Cerebellar nuclear complex (tissue), 1 donor: ENCODE measurements around the gene OR10H5.
"Not testable (repeated sequence)": the region's sequence is repeated elsewhere in the genome, so short reads cannot be mapped to it uniquely, and the experiment has no call there.

ENCODE experiments used
- DNase-seq, 2 experiments: peaks; one replicate each; lab custom pipeline; 2025; lab: John Stamatoyannopoulos, UW

OR10H5 gene

DNA sequence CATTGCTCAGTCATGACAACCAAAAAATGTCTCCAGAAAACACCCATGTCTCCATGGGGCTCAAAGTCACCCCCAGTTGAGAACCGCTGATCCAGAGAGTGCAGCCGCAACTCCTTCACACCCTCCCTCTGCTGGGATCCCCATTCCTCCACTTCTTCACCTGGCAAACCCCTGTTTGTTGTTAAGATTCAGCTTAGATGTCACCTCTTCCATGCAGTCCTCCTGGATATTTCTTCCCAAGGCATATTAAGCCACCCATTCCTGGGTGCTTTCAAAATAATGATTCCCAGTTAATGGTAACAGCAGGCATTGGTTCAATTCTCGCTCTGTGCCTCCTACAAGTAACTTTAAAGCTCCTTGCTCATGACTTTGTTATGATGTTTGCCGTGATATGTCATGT is 24.0 kb downstream of the OR10H5 start:
- no peak for DNase-seq

GRCh38 chr19:15812060-15812722 is 24.7 kb downstream of the OR10H5 start:
- DNase-seq: no peak

DNA sequence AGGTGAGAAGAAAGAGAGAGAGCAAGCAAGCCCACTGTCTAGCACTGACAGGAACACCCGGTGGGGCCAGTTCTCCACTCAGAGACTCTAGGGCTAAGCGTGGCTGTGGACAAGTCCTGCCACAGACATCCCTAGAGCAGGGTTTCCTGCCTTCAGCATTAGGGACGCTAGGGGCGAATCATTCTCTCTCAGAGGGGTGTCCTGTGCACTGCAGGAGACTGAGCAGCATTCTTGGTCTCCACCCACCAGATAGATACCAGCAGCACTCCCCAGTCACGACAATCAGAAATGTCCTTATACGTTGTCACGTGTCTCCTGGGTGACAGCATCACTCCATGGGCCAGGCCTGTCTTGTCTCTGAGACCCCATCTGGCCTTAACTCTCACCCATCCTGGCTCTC is 26.5 kb downstream of the OR10H5 start:
- DNase-seq: no peak

GRCh38 chr19:15815306-15815705 is 27.8 kb downstream of the OR10H5 start, which contains the start of gene OR10H1:
TSS of gene OR10H1 (minus strand) at chr19:15815664. CDS start at chr19:15808037, 7,627 bp downstream.
- no peak for DNase-seq

DNA sequence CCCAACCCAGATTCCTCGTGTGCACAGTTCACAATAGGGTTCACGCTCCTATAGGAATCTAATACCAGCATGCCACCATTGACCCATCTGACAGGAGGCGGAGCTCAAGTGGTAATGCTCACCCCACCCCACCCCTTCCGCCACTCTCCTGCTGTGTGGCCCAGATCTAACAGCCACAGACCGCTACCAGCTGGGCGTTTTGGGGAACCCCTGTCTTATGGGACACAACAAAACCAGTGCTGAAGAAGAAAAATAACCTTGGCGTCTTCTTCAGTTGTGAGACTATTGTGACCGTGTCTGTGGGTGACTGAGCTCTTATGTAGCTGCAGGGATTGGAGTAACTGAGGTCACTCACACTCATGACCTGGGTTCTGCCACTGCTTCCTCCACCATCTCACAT is 33.2 kb downstream of the OR10H5 start:
- no peak for DNase-seq

DNA sequence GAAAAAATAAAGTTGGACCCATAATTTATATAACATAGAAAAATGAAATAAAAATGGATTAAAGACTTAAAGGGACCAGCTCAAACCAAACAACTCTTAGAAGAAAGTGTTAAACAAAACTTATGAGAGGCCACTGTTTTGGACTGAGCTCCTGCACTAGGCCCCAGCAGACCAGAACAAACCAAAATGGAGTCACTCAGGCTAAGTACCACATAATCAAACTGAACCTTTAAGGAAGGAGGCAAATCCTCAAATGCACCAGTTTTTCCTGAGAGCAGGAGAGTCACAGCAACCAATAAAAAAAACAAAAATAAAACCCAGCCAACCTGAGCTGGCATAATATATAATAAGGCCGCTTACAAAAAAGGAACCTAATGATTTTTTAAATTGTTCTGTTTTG is 38.3 kb downstream of the OR10H5 start:
- no peak for DNase-seq

GRCh38 chr19:15828121-15828610 is 40.7 kb downstream of the OR10H5 start:
- DNase-seq: no peak

- not testable (repeated sequence) for DNase-seq
These were observed 41.3 kb downstream of the OR10H5 start for GRCh38 chr19:15828611-15829305.

DNA sequence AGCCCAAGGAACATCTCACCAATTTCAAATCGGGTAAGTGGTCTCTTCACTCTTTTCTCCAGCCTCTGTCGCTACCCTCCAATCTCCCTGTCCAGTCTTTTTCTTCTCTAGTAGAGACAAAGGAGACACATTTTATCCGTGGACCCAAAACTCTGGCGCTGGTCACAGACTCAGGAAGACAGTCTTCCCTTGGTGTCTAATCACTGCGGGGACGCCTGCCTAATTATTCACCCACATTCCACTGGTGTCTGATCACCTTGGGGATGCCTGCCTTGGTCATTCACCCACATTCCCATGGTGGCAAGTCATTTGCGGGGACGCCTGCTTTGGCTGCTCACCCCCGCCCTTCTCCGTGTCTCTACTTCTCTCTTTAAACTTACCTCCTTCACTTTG is 41.8 kb downstream of the OR10H5 start:
- no peak for DNase-seq

GRCh38 chr19:15829786-15830185 is 42.3 kb downstream of the OR10H5 start:
- DNase-seq: no peak

DNA sequence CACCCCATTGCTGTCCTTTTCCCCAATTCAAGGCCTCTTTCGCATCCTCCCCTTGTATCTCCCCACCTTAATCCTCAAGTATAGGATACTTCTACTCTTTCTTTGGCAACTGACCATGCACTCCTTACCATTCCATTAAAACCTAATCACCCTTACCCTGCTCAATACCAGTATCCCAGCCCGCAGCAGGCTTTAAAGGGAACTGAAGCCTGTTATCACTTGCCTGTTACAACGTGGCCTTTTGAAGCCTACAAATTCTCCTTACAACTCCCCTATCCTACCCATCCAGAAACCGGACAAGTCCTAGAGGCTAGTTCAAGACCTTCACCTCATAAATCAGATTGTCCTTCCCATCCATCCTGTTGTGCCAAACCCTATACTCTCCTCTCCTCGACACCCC is 44.2 kb downstream of the OR10H5 start:
- DNase-seq: no peak

DNA sequence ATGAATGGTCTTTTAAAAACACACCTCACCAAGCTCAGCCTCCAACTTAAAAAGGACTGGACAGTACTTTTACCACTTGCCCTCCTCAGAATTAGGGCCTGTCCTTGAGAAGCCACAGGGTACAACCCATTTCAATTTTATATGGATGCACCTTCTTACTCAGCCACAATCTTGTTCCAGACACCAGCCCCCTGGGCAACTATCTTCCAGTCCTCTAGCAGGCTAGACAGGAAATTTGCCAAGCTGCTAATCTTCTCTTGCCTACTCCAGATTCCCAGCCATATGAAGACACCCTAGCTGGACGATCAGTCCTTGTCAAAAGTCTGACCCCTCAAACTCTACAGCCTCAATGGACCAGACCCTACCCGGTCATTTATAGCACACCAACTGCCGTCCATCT is 46.8 kb downstream of the OR10H5 start:
- DNase-seq: not testable (repeated sequence)

DNA sequence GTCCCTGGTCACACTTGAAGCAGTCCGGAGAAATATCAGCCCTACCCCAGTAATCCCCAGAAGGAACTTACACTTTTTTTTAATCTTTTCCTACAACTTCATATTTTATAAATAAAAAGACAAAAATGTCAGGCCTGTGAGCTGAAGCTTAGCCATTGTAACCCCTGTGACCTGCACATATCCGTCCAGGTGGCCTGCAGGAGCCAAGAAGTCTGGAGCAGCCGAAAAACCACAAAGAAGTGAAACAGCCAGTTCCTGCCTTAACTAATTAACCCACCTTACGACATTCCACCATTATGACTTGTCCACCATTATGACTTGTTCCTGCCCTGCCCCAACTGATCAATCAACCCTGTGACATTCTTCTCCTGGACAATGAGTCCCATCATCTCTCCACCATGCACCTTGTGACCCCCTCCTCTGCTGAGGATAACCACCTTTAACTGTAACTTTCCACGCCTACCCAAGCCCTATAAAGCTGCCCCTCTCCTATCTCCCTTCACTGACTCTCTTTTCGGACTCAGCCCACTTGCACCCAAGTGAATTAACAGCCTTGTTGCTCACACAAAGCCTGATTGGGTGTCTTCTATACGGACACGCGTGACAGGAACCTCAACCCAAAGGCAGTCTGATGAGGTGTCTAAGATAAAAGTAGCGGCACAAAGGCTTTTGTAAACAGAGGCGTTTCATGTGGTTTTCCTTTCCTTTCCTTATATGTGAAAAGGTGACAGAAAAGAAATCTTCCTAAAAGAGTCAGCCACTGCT is 48.3 kb downstream of the OR10H5 start:
- DNase-seq: not testable (repeated sequence)

DNA sequence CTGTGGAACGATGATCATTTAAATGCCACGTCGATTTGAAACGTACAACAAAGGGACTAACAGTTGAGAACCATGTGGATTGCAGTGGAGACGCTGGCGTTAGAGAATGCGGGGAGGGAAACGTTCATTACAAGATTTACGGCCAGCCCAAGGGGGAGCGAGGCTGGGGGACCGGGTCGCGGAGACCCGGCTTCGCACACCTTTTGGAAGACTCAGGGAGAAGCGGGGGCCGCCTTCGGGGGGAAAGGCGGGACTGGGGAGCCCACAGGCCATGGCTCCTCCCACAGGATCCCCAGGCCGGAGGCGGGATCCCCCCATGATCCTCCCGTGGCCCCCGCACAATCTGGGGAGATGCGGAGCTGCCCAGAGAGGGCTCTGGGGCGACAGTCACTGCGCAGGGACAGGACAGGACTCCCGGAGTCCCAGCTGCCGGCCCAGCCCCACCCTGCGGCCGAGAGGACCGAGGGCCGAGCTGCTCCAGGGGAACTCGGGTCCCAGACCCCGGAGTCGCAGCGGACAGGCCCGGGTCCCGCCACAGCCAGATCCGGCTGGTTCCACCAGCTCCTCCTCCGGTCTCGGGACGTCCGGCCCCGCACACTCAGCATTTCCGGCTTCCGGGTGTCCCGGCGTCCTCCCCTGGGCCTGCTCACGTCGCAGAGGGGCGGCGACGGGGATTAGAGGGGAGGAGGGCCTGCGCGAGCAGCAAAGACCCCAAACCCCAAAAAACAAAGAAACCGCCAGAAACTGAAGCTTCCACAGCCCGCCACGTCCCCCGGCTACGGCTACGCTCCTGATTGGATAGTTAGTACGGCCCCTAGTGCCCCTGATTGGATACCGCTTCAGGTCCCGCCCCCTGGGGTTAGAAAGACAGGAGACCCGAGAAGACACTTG is 49.1 kb downstream of the OR10H5 start:
- DNase-seq: peak; percentile 77 to 83

- DNase-seq: no peak
These were observed 49.8 kb downstream of the OR10H5 start for GRCh38 chr19:15837221-15837731.

DNA sequence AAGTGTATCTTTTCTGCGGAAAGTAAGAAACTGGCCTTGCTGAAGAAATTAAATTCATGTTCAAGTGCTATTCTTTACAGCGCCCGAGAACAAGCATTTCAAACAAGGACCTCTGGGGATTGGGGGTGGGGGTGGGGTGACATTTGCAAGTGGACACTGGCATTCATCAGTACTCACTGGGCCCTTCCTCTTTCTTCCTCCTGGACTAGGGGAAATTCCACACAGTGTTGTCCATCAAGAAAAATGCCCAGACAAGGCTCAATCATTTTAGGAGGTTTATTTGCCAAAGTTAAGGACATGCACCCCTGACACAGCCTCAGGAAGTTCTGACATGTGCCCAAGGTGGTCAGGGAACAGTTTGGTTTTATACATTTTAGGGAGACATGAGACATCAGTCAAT is 50.9 kb downstream of the OR10H5 start:
- DNase-seq: no peak

GRCh38 chr19:15839888-15840287 is 52.4 kb downstream of the OR10H5 start:
- not testable (repeated sequence) for DNase-seq

GRCh38 chr19:15840833-15841232 is 53.4 kb downstream of the OR10H5 start:
- DNase-seq: no peak

GRCh38 chr19:15841875-15842569 is 54.6 kb downstream of the OR10H5 start:
- no peak for DNase-seq

- DNase-seq: no peak
These were observed 55.9 kb downstream of the OR10H5 start for GRCh38 chr19:15843203-15843893.
